ENCODE data around the gene SERINC3.

- TF ChIP-seq EZH2 (IDR thresholded peaks at IDR 0.05; ENCODE audit: insufficient read depth, low read length), result no peak
- no peak for TF ChIP-seq CTCF (IDR thresholded peaks at IDR 0.05; ENCODE audit: insufficient read depth, low read depth, low read length)
These were observed 38.8 kb downstream of the SERINC3 start for GRCh38 chr20:44483112-44483511.

All from astrocyte (in vitro differentiated cells and primary cell).